HG03103 (cell line): ENCODE data around the gene CHST9.
"Not testable (repeated sequence)": the region's sequence is repeated elsewhere in the genome, so short reads cannot be mapped to it uniquely, and the experiment has no call there.

ENCODE experiments used
- ATAC-seq: cut with Tn5 transposase; IDR thresholded peaks from one replicate; pipeline ENCODE4 v1.9.1; 2021; ENCODE audit warnings: low read depth; ENCODE audit not compliant: unreplicated experiment

CHST9 gene

GRCh38 chr18:26948703-26949102, 236.4 kb downstream of the CHST9 start:
- no peak for ATAC-seq

GRCh38 chr18:26943906-26944305, 241.2 kb downstream of the CHST9 start:
- no peak for ATAC-seq

GRCh38 chr18:26941584-26941983, 243.5 kb downstream of the CHST9 start:
- no peak for ATAC-seq

- no peak for ATAC-seq
Observed at GRCh38 chr18:26940744-26941398, 244.2 kb downstream of the CHST9 start.

GRCh38 chr18:26931659-26932058, 253.4 kb downstream of the CHST9 start:
- ATAC-seq: no peak

- ATAC-seq: no peak
Observed at GRCh38 chr18:26930630-26931029, 254.5 kb downstream of the CHST9 start.

- ATAC-seq: no peak
Observed at GRCh38 chr18:26928670-26929313, 256.3 kb downstream of the CHST9 start.

GRCh38 chr18:26927822-26928221, 257.3 kb downstream of the CHST9 start:
- ATAC-seq: not testable (repeated sequence)

GRCh38 chr18:26926066-26926675, 258.9 kb downstream of the CHST9 start:
- no peak for ATAC-seq

GRCh38 chr18:26925313-26925712, 259.8 kb downstream of the CHST9 start:
- ATAC-seq: no peak

- no peak for ATAC-seq
Observed at GRCh38 chr18:26922313-26922712, 262.8 kb downstream of the CHST9 start.

- ATAC-seq: no peak
Observed at GRCh38 chr18:26920644-26921043, 264.5 kb downstream of the CHST9 start.

GRCh38 chr18:26919627-26920026, 265.5 kb downstream of the CHST9 start:
- ATAC-seq: no peak

GRCh38 chr18:26919201-26919600, 265.9 kb downstream of the CHST9 start:
- no peak for ATAC-seq

GRCh38 chr18:26911840-26912239, 273.3 kb downstream of the CHST9 start:
- no peak for ATAC-seq

GRCh38 chr18:26909599-26910290, 275.4 kb downstream of the CHST9 start:
- ATAC-seq: no peak

GRCh38 chr18:26908906-26909305, 276.2 kb downstream of the CHST9 start:
- ATAC-seq: no peak

GRCh38 chr18:26902291-26902690, 282.8 kb downstream of the CHST9 start:
- no peak for ATAC-seq

GRCh38 chr18:26901020-26901419, 284.1 kb downstream of the CHST9 start:
- ATAC-seq: no peak

GRCh38 chr18:26894426-26894825, 290.7 kb downstream of the CHST9 start:
- ATAC-seq: no peak

- no peak for ATAC-seq
Observed at GRCh38 chr18:26893996-26894395, 291.1 kb downstream of the CHST9 start.
